GM19351 (cell line): ENCODE results near the gene CUL5.
"Not testable (repeated sequence)": the region's sequence is repeated elsewhere in the genome, so short reads cannot be mapped to it uniquely, and the experiment has no call there.

ENCODE experiments used
- ATAC-seq: cut with Tn5 transposase; IDR thresholded peaks from one replicate; pipeline ENCODE4 v1.9.1; 2021; ENCODE audit warnings: mild to moderate bottlenecking, moderate library complexity; ENCODE audit not compliant: unreplicated experiment

CUL5 gene

GRCh38 chr11:108019870-108020540 is 11.3 kb downstream of the CUL5 start:
- no peak for ATAC-seq

GRCh38 chr11:108025387-108026080 is 16.8 kb downstream of the CUL5 start:
- ATAC-seq = peak; percentile 98

GRCh38 chr11:108027057-108027456 is 18.4 kb downstream of the CUL5 start:
- no peak for ATAC-seq

- not testable (repeated sequence) for ATAC-seq
Measured at GRCh38 chr11:108028822-108029441, 20.2 kb downstream of the CUL5 start.

- ATAC-seq = not testable (repeated sequence)
Measured at GRCh38 chr11:108031604-108032003, 22.9 kb downstream of the CUL5 start.

GRCh38 chr11:108032800-108033199 is 24.1 kb downstream of the CUL5 start:
- no peak for ATAC-seq

GRCh38 chr11:108034034-108034433 is 25.3 kb downstream of the CUL5 start:
- no peak for ATAC-seq

- ATAC-seq = no peak
Measured at GRCh38 chr11:108034952-108035351, 26.3 kb downstream of the CUL5 start.

- no peak for ATAC-seq
Measured at GRCh38 chr11:108035690-108036089, 27.0 kb downstream of the CUL5 start.

- no peak for ATAC-seq
Measured at GRCh38 chr11:108037211-108037610, 28.5 kb downstream of the CUL5 start.

GRCh38 chr11:108037636-108038035 is 28.9 kb downstream of the CUL5 start:
- no peak for ATAC-seq

- ATAC-seq = no peak
Measured at GRCh38 chr11:108048269-108048668, 39.6 kb downstream of the CUL5 start.

GRCh38 chr11:108062336-108062735 is 53.6 kb downstream of the CUL5 start:
- no peak for ATAC-seq

- ATAC-seq = no peak
Measured at GRCh38 chr11:108063410-108063809, 54.7 kb downstream of the CUL5 start.

GRCh38 chr11:108069947-108070346 is 61.2 kb downstream of the CUL5 start:
- peak; percentile 44 for ATAC-seq

GRCh38 chr11:108084811-108085210 is 76.1 kb downstream of the CUL5 start:
- no peak for ATAC-seq

- no peak for ATAC-seq
Measured at GRCh38 chr11:108085672-108086071, 77.0 kb downstream of the CUL5 start.

- ATAC-seq = no peak
Measured at GRCh38 chr11:108092134-108092533, 83.4 kb downstream of the CUL5 start.

- no peak for ATAC-seq
Measured at GRCh38 chr11:108093128-108093904, 84.6 kb downstream of the CUL5 start.

- no peak for ATAC-seq
Measured at GRCh38 chr11:108097179-108097578, 88.5 kb downstream of the CUL5 start.

GRCh38 chr11:108101090-108101775 is 92.5 kb downstream of the CUL5 start:
- no peak for ATAC-seq
